H1 (cell line): ENCODE results near the gene PCDH20. TPM values are rescaled to one million over a fixed set of nuclear protein-coding genes. Genes with fewer than 3 reads are reported as not detected.

ENCODE experiments used
- CBX5 ChIP-seq: fragments of 300-800, 300-1000 bp; sonication (generic); IDR thresholded peaks from 2 replicates; pipeline ENCODE4 v1.7.1; 2016; ENCODE audit warnings: antibody characterized with exemption, low read length, low read depth
- SAP30 ChIP-seq: fragments of 300-600 bp; sonication (generic); IDR thresholded peaks from 2 replicates; pipeline ENCODE4 v1.7.1; 2012; ENCODE audit warnings: low read length, moderate library complexity, mild to moderate bottlenecking, inconsistent platforms; ENCODE audit not compliant: insufficient read depth, insufficient replicate concordance
- SIN3A ChIP-seq, 2 experiments: IDR thresholded peaks in 1 of 2; conservative IDR thresholded peaks in 1 of 2; 2 replicates each; pipeline ENCODE4 v1.6.1; 2011 to 2012; ENCODE audit warnings: low read length in 2 of 2, improper control_type of control experiment in 1 of 2, low read depth in 1 of 2, mild to moderate bottlenecking in 1 of 2
- YY1 ChIP-seq: IDR thresholded peaks from 2 replicates; pipeline ENCODE4 v1.6.1; 2011; ENCODE audit warnings: low read depth, mild to moderate bottlenecking, low read length
- polyA plus RNA-seq, 7 experiments: library from polyadenylated mRNA; depleted of rRNA in 3 of 7; stranded (reverse) in 5 of 7; unstranded in 2 of 7; fragments of >200 nt in 5 of 7; fragments of 200-250 nt in 2 of 7; gene quantifications; 1 replicate in 5 of 7; 2 replicates in 1 of 7; 4 replicates in 1 of 7; pipeline versions ENCODE4 v1.2.1 to v1.2.3, GENCODE V29; 2011 to 2013; ENCODE audit warnings: missing spikeins in 2 of 7, mixed read lengths in 2 of 7
- total RNA-seq: library from RNA; stranded (reverse); fragmentation: NEBNext Ultra II Directional; extraction: Animal tissue kit (Norgen Biotek cat#: 25700); gene quantifications from 2 replicates; pipeline ENCODE4 v1.2.1, GENCODE V29; 2021

PCDH20 gene
- total and polyA plus RNA-seq, 2 of the 8 experiments (the other 6 are each of a cell fraction or from before 2014, with no cell fraction given): 0.65 to 2.2 TPM

GRCh38 chr13:61453121-61453520 lies 37.5 kb upstream of the PCDH20 start (continued):
- TF ChIP-seq SAP30: no peak
- no peak for TF ChIP-seq YY1
- TF ChIP-seq SIN3A (conservative IDR thresholded peaks at IDR 0.05 in 1 of 2, IDR thresholded peaks at IDR 0.05 in 1 of 2; ENCODE audit: low read depth in 1 of 2, low read length in 2 of 2): no peak
- no peak for TF ChIP-seq CBX5
